Measurements from ENCODE around the gene OR2S2. TPM values are rescaled to one million over a fixed set of nuclear protein-coding genes. Genes with fewer than 3 reads are reported as not detected.

The OR2S2 gene
- total RNA-seq, 1 experiment from 2014 or later, result not detected

GRCh38 chr9:35945341-35946018, 12.5 kb downstream of the OR2S2 start:
- TF ChIP-seq CTCF (conservative IDR thresholded peaks at IDR 0.05; ENCODE audit: low read depth, low read length) (peak; percentile 88), EZH2 (IDR thresholded peaks at IDR 0.05; ENCODE audit: borderline replicate concordance, low read depth, low read length, poor library complexity, severe bottlenecking) (no peak)
- no peak overlapping the region for H3K27ac ChIP-seq (ENCODE audit: low read depth, low read length, poor library complexity, severe bottlenecking)
- POLR2A ChIA-PET (ENCODE audit: low non-redundant PET), result no interaction called here

GRCh38 chr9:35944841-35945240, 13.1 kb downstream of the OR2S2 start:
- POLR2A ChIA-PET (ENCODE audit: low non-redundant PET), result no interaction called here
- Histone ChIP-seq H3K4me1 (ENCODE audit: insufficient read depth, low read length, poor library complexity, severe bottlenecking) (peaks cover 5% of the 10 kb centered on the region), H3K36me3 (ENCODE audit: insufficient read depth, low read length, poor library complexity, severe bottlenecking) (no peaks in the 10 kb centered on the region), H3K9me3 (ENCODE audit: low read depth, low read length, poor library complexity, severe bottlenecking) (no peaks in the 10 kb centered on the region), H3K27me3 (replicated peaks; ENCODE audit: insufficient read depth, low read depth, low read length, poor library complexity) (no peaks in the 10 kb centered on the region), H3K27ac (ENCODE audit: low read depth, low read length, poor library complexity, severe bottlenecking) (no peak overlapping the region), H3K4me3 (ENCODE audit: low read depth, low read length, poor library complexity, severe bottlenecking) (no peak overlapping the region)
- CTCF ChIA-PET, result interaction anchor here (0.5 to 2.1 kb wide), 4 partner anchors 39 to 190 kb away, joined by 3 to 34 read pairs (median 4); no protein-coding TSS in a partner anchor
- TF ChIP-seq EZH2 (IDR thresholded peaks at IDR 0.05; ENCODE audit: borderline replicate concordance, low read depth, low read length, poor library complexity, severe bottlenecking) (no peak), CTCF (conservative IDR thresholded peaks at IDR 0.05; ENCODE audit: low read depth, low read length) (no peak)
- DNase-seq (ENCODE audit: low spot score), result no peak
- no TSS peak for BruUV-seq (replicated peaks)
- intact Hi-C loops (cut with micrococcal nuclease; ENCODE audit: unreplicated experiment), result loop anchor here (5.0 kb wide), 1 partner anchor 43 kb away; no protein-coding TSS in a partner anchor

More at GRCh38 chr9:35945341-35946018, 12.5 kb downstream of the OR2S2 start:
- Histone ChIP-seq H3K9me3 (ENCODE audit: low read depth, low read length, poor library complexity, severe bottlenecking) (no peaks in the 10 kb centered on the region), H3K27me3 (replicated peaks; ENCODE audit: insufficient read depth, low read depth, low read length, poor library complexity) (no peaks in the 10 kb centered on the region), H3K36me3 (ENCODE audit: insufficient read depth, low read length, poor library complexity, severe bottlenecking) (no peaks in the 10 kb centered on the region), H3K4me1 (ENCODE audit: insufficient read depth, low read length, poor library complexity, severe bottlenecking) (peaks cover 5% of the 10 kb centered on the region), H3K4me3 (ENCODE audit: low read depth, low read length, poor library complexity, severe bottlenecking) (peak overlapping the region; percentile 30)
- intact Hi-C loops (cut with micrococcal nuclease; ENCODE audit: unreplicated experiment), result loop anchor here (5.0 kb wide), 1 partner anchor 43 kb away; no protein-coding TSS in a partner anchor
- DNase-seq (ENCODE audit: low spot score), result peak; percentile 96
- no TSS peak for BruUV-seq (replicated peaks)
- CTCF ChIA-PET, result interaction anchor here (0.5 to 2.1 kb wide), 10 partner anchors 9 to 1047 kb away, joined by 3 to 34 read pairs (median 4); partner anchors contain the start of gene SPAAR

- CTCF ChIA-PET, result interaction anchor here (0.6 to 2.1 kb wide), 3 partner anchors 41 to 189 kb away, joined by 3 to 34 read pairs (median 4); no protein-coding TSS in a partner anchor
- no peaks in the 10 kb centered on the region for H3K9me3 ChIP-seq (ENCODE audit: low read depth, low read length, poor library complexity, severe bottlenecking)
- no peak overlapping the region for H3K27ac ChIP-seq (ENCODE audit: low read depth, low read length, poor library complexity, severe bottlenecking)
- H3K4me3 ChIP-seq (ENCODE audit: low read depth, low read length, poor library complexity, severe bottlenecking), result no peak overlapping the region
- no TSS peak for BruUV-seq (replicated peaks)
- no peaks in the 10 kb centered on the region for H3K27me3 ChIP-seq (replicated peaks; ENCODE audit: insufficient read depth, low read depth, low read length, poor library complexity)
- peaks cover 5% of the 10 kb centered on the region for H3K4me1 ChIP-seq (ENCODE audit: insufficient read depth, low read length, poor library complexity, severe bottlenecking)
- POLR2A ChIA-PET (ENCODE audit: low non-redundant PET), result interaction anchor here (0.5 kb wide), 1 partner anchor 516 kb away, joined by 3 read pairs; no protein-coding TSS in a partner anchor
- TF ChIP-seq CTCF (conservative IDR thresholded peaks at IDR 0.05; ENCODE audit: low read depth, low read length) (no peak), EZH2 (IDR thresholded peaks at IDR 0.05; ENCODE audit: borderline replicate concordance, low read depth, low read length, poor library complexity, severe bottlenecking) (no peak)
- DNase-seq (ENCODE audit: low spot score), result no peak
- intact Hi-C loops (cut with micrococcal nuclease; ENCODE audit: unreplicated experiment), result no loop called here
- H3K36me3 ChIP-seq (ENCODE audit: insufficient read depth, low read length, poor library complexity, severe bottlenecking), result no peaks in the 10 kb centered on the region
Observed at GRCh38 chr9:35944173-35944572, 13.8 kb downstream of the OR2S2 start.

Measured in A673 (cell line).